K562 (cell line): ENCODE data around the gene MGAT1. TPM values are rescaled to one million over a fixed set of nuclear protein-coding genes. Genes with fewer than 3 reads are reported as not detected.
A peak's percentile ranks its signal among the peaks of the same experiment; 100 is the strongest.

Experiments
- BDP1 ChIP-seq: IDR thresholded peaks from 3 replicates; pipeline ENCODE4 v1.6.1; 2011; ENCODE audit not compliant: insufficient read length, insufficient read depth
- CTCFL ChIP-seq: IDR thresholded peaks from 2 replicates; pipeline ENCODE4 v1.6.1; 2011; ENCODE audit warnings: borderline replicate concordance, low read depth, mild to moderate bottlenecking, moderate library complexity, low read length; ENCODE audit not compliant: insufficient read depth, poor library complexity, severe bottlenecking
- JUN ChIP-seq, 2 experiments: sonication (generic) in 1 of 2; formaldehyde crosslinking in 1 of 2; IDR thresholded peaks; 2 replicates each; pipeline versions ENCODE4 v1.6.1 to v1.8.0; 2012 to 2022; ENCODE audit warnings: borderline replicate concordance in 2 of 2, mild to moderate bottlenecking in 2 of 2, improper control_type of control experiment in 1 of 2, low read depth in 1 of 2, low read length in 1 of 2, missing genetic modification reagents in 1 of 2
- MAFG ChIP-seq: fragments of 450-650 bp; conservative IDR thresholded peaks from 2 replicates; pipeline ENCODE4 v1.6.1; 2016; ENCODE audit warnings: missing genetic modification characterization, missing compliant biosample characterization
- PTTG1 ChIP-seq: fragments of 450-650 bp; IDR thresholded peaks from 2 replicates; pipeline ENCODE4 v1.6.1; 2016; ENCODE audit warnings: low read depth, mild to moderate bottlenecking, missing genetic modification characterization, missing compliant biosample characterization
- RCOR1 ChIP-seq, 2 experiments: IDR thresholded peaks; 2 replicates each; pipeline ENCODE4 v1.6.1; 2012; ENCODE audit warnings: low read depth in 2 of 2, low read length in 2 of 2, borderline replicate concordance in 1 of 2, improper control_type of control experiment in 1 of 2
- REST ChIP-seq, 2 experiments: fragments of 450-650 bp; formaldehyde crosslinking in 1 of 2; IDR thresholded peaks; 2 replicates each; pipeline versions ENCODE4 v1.4.0 to v1.6.1; 2014 to 2020; ENCODE audit warnings: mild to moderate bottlenecking in 2 of 2, borderline replicate concordance in 1 of 2, low read depth in 1 of 2
- TAF1 ChIP-seq: IDR thresholded peaks from 2 replicates; pipeline ENCODE4 v1.6.1; 2011; ENCODE audit warnings: mild to moderate bottlenecking, low read length, moderate library complexity; ENCODE audit not compliant: insufficient read depth, control insufficient read depth, severe bottlenecking; ENCODE audit errors: extremely low read depth
- ZBTB33 ChIP-seq: sonication (generic); formaldehyde crosslinking; IDR thresholded peaks from 2 replicates; pipeline ENCODE4 v1.8.1; 2023; ENCODE audit warnings: mild to moderate bottlenecking, missing genetic modification reagents
- ZBTB5 ChIP-seq: fragments of 450-650 bp; IDR thresholded peaks from 2 replicates; pipeline ENCODE4 v1.6.1; 2017; ENCODE audit warnings: antibody characterized with exemption
- ZNF57 ChIP-seq: fragments of 450-650 bp; formaldehyde crosslinking; IDR thresholded peaks from 2 replicates; pipeline ENCODE4 v1.4.0; 2020; ENCODE audit warnings: mild to moderate bottlenecking, moderate library complexity
- polyA plus RNA-seq, 8 experiments: library from polyadenylated mRNA; depleted of rRNA in 4 of 8; stranded (reverse) in 5 of 8; unstranded in 3 of 8; fragments of >200 nt; fragmentation: Nextera tagmentation in 2 of 8; fragmentation: Illumina TruSeq in 1 of 8; extraction: Ambion mirVana in 2 of 8; extraction: Trizol in 1 of 8; gene quantifications; 2 replicates each; pipeline versions ENCODE4 v1.2.1 to v1.2.3, GENCODE V29; 2011 to 2014; ENCODE audit warnings: inconsistent platforms in 1 of 8, missing spikeins in 1 of 8
- total RNA-seq, 7 experiments: library from RNA; depleted of rRNA in 6 of 7; stranded (reverse); fragments of >200 nt in 6 of 7; fragmentation: Illumina TruSeq in 2 of 7; extraction: Trizol in 2 of 7; gene quantifications; 2 replicates each; pipeline versions ENCODE4 v1.2.1 to v1.2.3, GENCODE V29; 2011 to 2021; ENCODE audit warnings: low replicate concordance in 1 of 7

Gene MGAT1
- total and polyA plus RNA-seq, 9 of the 15 experiments (the other 6 are each of a cell fraction or from before 2014, with no cell fraction given) = 3.9 to 82.7 (median 44.5) TPM

GRCh38 chr5:180813420-180813819, 10.8 kb upstream of the MGAT1 start (continued):
- TF ChIP-seq REST (IDR thresholded peaks at IDR 0.05; ENCODE audit: borderline replicate concordance) (peak; percentile 24; the same call in 1 of the 2 replicates), REST (CRISPR knock-in tag; IDR thresholded peaks at IDR 0.05; ENCODE audit: low read depth) (no peak), ZBTB5 (no peak), RCOR1 (IDR thresholded peaks at IDR 0.05; ENCODE audit: borderline replicate concordance in 1 of 2, low read depth in 2 of 2, low read length in 2 of 2) (peak in 1 of 2 experiments; percentile 28; a peak in 1 of 4 replicates), ZNF57 (CRISPR knock-in tag) (no peak), PTTG1 (tag) (no peak), BDP1 (no peak), MAFG (tag) (no peak), TAF1 (no peak), JUN (IDR thresholded peaks at IDR 0.05; ENCODE audit: borderline replicate concordance, low read depth, low read length) (no peak), JUN (CRISPR knock-in tag; IDR thresholded peaks at IDR 0.05; ENCODE audit: borderline replicate concordance) (no peak), CTCFL (peak; percentile 68), ZBTB33 (0 out of 2 replicates have a peak, but pooled peaks have one; percentile 31)
